Measurements from ENCODE around the gene BSX.

BSX gene

GRCh38 chr11:122984186-122985011 is 2.8 kb upstream of the BSX start:
- peaks cover 16% of the 10 kb centered on the region for H4K20me1 ChIP-seq (ENCODE audit: insufficient read depth, low read length)
- no peak overlapping the region for H2AFZ ChIP-seq (ENCODE audit: low read depth, low read length)
- no peaks in the 10 kb centered on the region for H3K4me1 ChIP-seq (ENCODE audit: insufficient read depth, low read length)
- no peak overlapping the region for H3K4me2 ChIP-seq (ENCODE audit: insufficient read depth, low read length)
- no peak overlapping the region for H3K9ac ChIP-seq (ENCODE audit: low read depth, low read length)
- no peaks in the 10 kb centered on the region for H3K9me3 ChIP-seq (ENCODE audit: insufficient read depth, low read length, severe bottlenecking)
- H3K4me3 ChIP-seq (ENCODE audit: low read depth in 1 of 2, low read length in 2 of 2): no peak overlapping the region
- DNase-seq (no peak), ATAC-seq (ENCODE audit: insufficient read depth, low read depth) (no peak)
- H3K27me3 ChIP-seq (ENCODE audit: insufficient read depth, low read length, poor library complexity): peaks cover 29% of the 10 kb centered on the region
- H3K79me2 ChIP-seq (ENCODE audit: insufficient read depth, low read length): no peaks in the 10 kb centered on the region
- H3K27ac ChIP-seq (ENCODE audit: low read length): no peak overlapping the region
- TF ChIP-seq CTCF (IDR thresholded peaks at IDR 0.05; ENCODE audit: borderline replicate concordance, extremely low read depth, low read length, poor library complexity, severe bottlenecking): no peak
- no peak for TF ChIP-seq EZH2 (IDR thresholded peaks at IDR 0.05; ENCODE audit: borderline replicate concordance, low read depth, low read length, severe bottlenecking)
- no peaks in the 10 kb centered on the region for H3K36me3 ChIP-seq (ENCODE audit: insufficient read depth, low read length)

- Histone ChIP-seq H3K27me3 (ENCODE audit: insufficient read depth, low read length, poor library complexity) (peaks cover 29% of the 10 kb centered on the region), H3K27ac (ENCODE audit: low read length) (no peak overlapping the region), H4K20me1 (ENCODE audit: insufficient read depth, low read length) (peaks cover 16% of the 10 kb centered on the region), H3K79me2 (ENCODE audit: insufficient read depth, low read length) (no peaks in the 10 kb centered on the region), H2AFZ (ENCODE audit: low read depth, low read length) (no peak overlapping the region), H3K9ac (ENCODE audit: low read depth, low read length) (no peak overlapping the region), H3K36me3 (ENCODE audit: insufficient read depth, low read length) (no peaks in the 10 kb centered on the region), H3K4me2 (ENCODE audit: insufficient read depth, low read length) (no peak overlapping the region), H3K9me3 (ENCODE audit: insufficient read depth, low read length, severe bottlenecking) (no peaks in the 10 kb centered on the region), H3K4me3 (ENCODE audit: low read depth in 1 of 2, low read length in 2 of 2) (no peak overlapping the region), H3K4me1 (ENCODE audit: insufficient read depth, low read length) (no peaks in the 10 kb centered on the region)
- no peak for TF ChIP-seq EZH2 (IDR thresholded peaks at IDR 0.05; ENCODE audit: borderline replicate concordance, low read depth, low read length, severe bottlenecking)
- TF ChIP-seq CTCF (IDR thresholded peaks at IDR 0.05; ENCODE audit: borderline replicate concordance, extremely low read depth, low read length, poor library complexity, severe bottlenecking): no peak
- no peak for DNase-seq
- no peak for ATAC-seq (ENCODE audit: insufficient read depth, low read depth)
These were observed 2.0 kb upstream of the BSX start for GRCh38 chr11:122983438-122984185.

- Histone ChIP-seq H4K20me1 (ENCODE audit: insufficient read depth, low read length) (peaks cover 16% of the 10 kb centered on the region), H3K4me1 (ENCODE audit: insufficient read depth, low read length) (no peaks in the 10 kb centered on the region), H3K4me3 (ENCODE audit: low read depth in 1 of 2, low read length in 2 of 2) (no peak overlapping the region), H3K4me2 (ENCODE audit: insufficient read depth, low read length) (no peak overlapping the region), H3K27ac (ENCODE audit: low read length) (no peak overlapping the region), H3K79me2 (ENCODE audit: insufficient read depth, low read length) (no peaks in the 10 kb centered on the region), H3K36me3 (ENCODE audit: insufficient read depth, low read length) (no peaks in the 10 kb centered on the region), H3K27me3 (ENCODE audit: insufficient read depth, low read length, poor library complexity) (peaks cover 13% of the 10 kb centered on the region), H3K9ac (ENCODE audit: low read depth, low read length) (no peak overlapping the region), H2AFZ (ENCODE audit: low read depth, low read length) (no peak overlapping the region), H3K9me3 (ENCODE audit: insufficient read depth, low read length, severe bottlenecking) (no peaks in the 10 kb centered on the region)
- no peak for TF ChIP-seq CTCF (IDR thresholded peaks at IDR 0.05; ENCODE audit: borderline replicate concordance, extremely low read depth, low read length, poor library complexity, severe bottlenecking)
- TF ChIP-seq EZH2 (IDR thresholded peaks at IDR 0.05; ENCODE audit: borderline replicate concordance, low read depth, low read length, severe bottlenecking): no peak
- DNase-seq (no peak), ATAC-seq (ENCODE audit: insufficient read depth, low read depth) (no peak)
These were observed 1.6 kb downstream of the BSX start for GRCh38 chr11:122979815-122980595.

Measured in DND-41 (cell line).